Activated T-cell treated with anti-CD3 and anti-CD28 coated beads, Interleukin-2, amount 50 U/mL, for 48 hours (primary cell): ENCODE data around the gene SERPINA5.
A peak's percentile ranks its signal among the peaks of the same experiment; 100 is the strongest.

Experiments used
- DNase-seq, 2 experiments: peaks; one replicate each; pipeline ENCODE4 v3.0.0-alpha.2; 2020

The SERPINA5 gene, protein sequence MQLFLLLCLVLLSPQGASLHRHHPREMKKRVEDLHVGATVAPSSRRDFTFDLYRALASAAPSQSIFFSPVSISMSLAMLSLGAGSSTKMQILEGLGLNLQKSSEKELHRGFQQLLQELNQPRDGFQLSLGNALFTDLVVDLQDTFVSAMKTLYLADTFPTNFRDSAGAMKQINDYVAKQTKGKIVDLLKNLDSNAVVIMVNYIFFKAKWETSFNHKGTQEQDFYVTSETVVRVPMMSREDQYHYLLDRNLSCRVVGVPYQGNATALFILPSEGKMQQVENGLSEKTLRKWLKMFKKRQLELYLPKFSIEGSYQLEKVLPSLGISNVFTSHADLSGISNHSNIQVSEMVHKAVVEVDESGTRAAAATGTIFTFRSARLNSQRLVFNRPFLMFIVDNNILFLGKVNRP

GRCh38 chr14:94581127-94581999, at the start of gene SERPINA5:
Gene SERPINA5, plus strand, starts transcription at chr14:94581426. Its CDS starts 5,937 bp downstream, at chr14:94587363.
- no peak for DNase-seq

GRCh38 chr14:94532447-94532846, 48.8 kb upstream of the SERPINA5 start:
- no peak for DNase-seq

DNA sequence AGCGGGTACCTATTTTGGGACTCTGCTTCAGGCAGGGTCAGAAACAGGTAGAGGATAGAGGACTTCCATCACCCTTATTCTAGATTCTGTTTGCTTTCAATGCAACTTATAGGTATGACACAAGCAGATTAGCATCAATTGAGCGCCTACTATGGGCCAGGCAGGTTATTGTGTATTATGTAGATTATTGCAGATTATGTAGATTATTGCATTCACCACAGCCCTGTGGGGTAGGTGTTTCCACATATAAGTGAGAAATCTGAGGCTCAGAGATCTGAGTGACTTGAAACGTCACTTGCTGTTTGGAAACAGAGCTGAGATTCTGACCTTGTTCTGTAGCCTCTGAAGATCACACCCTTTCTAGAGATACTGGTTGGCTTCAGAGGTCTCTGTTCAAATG, 45.7 kb upstream of the SERPINA5 start:
- DNase-seq = no peak

GRCh38 chr14:94536836-94537235, 44.4 kb upstream of the SERPINA5 start:
- DNase-seq = no peak

- DNase-seq = no peak
Observed at GRCh38 chr14:94538070-94538740, 43.0 kb upstream of the SERPINA5 start.

DNA sequence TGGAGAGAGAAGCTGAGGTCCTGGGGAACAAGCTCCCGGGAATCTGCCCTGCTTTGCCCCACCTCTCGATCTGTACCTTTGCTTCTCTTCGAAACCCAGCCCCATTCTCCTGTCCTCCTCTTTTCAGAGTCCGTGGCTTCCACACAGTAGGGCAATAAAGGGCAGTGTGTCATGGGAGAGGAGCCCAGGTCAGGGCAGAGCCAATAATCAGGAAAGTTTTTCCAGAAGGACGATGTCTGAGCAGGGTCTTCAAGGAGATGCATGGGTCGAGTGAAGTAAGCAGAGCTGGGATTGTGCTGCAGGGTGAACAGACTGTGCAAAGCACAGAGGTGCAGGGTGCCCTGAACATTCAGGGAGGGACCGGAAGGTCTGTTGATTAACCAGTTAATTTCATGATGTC, 42.0 kb upstream of the SERPINA5 start:
- no peak for DNase-seq

- DNase-seq = no peak
Observed at GRCh38 chr14:94540031-94540794, 41.0 kb upstream of the SERPINA5 start.

DNA sequence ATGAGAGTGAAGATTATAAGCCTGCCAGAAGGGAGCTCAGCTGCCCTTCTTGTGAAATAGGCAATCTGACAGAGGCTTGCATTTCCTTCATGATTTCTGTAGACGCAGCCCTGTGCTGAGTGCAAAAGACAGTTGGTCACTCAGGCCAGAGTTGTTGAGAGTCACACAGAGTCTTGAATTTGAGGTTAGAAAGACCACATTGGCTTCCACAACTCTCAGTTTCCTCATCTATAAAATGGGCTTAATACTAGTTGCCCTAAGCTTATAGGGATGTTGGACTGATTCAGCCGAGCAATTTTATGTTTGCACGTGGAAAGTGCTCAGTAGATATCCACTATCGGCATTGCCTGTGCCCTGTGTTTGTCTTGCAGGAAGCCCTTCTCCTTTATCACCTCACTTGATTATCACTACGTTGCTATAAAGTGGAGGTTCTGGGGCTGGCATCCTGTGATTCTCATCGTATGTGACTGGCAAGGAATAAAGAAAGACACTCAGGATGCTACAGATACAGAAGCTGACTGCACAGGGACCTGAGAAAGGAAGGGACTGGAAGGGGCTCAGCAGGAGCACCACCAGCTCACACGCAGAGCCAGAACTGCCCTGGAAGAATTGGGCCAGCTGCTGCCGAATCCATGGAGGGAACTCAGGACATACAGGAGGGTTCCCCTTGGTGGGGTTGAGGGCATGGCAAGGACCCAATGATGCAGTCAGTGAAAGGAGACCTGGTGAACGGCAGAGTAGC, 39.8 kb upstream of the SERPINA5 start:
- DNase-seq = no peak

- no peak for DNase-seq
Observed at GRCh38 chr14:94542111-94542810, 39.0 kb upstream of the SERPINA5 start.

DNA sequence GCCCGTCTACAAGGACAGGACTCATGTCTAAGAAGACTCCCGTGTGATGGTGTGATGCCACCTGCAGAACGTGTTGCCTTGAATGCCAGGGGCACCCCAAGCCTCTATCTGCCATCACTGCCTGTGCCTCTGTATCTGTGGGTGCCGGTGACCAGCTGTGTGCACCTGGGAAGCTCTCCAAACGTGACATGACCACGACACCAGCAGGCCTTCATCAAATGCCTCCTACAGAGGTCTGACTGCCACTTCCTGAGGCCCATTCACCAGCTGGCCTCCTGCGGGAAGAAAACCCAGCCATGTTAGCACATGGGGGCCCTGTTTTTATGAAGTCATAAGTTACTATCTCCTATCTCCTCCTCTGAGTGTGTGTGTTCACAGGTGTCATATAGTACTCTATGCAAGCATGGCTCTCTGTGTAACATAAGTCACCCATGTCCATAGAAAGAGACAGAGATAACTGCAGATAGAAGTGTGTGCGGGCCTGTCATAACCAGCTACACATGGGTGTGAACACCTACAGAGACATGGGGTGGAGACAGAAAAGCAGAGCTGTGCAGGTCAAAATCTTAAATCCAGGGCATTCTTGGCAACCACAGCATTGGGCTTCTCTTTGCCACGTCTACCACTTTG, 38.3 kb upstream of the SERPINA5 start:
- no peak for DNase-seq

GRCh38 chr14:94543449-94544124, 37.6 kb upstream of the SERPINA5 start:
- DNase-seq = no peak

DNA sequence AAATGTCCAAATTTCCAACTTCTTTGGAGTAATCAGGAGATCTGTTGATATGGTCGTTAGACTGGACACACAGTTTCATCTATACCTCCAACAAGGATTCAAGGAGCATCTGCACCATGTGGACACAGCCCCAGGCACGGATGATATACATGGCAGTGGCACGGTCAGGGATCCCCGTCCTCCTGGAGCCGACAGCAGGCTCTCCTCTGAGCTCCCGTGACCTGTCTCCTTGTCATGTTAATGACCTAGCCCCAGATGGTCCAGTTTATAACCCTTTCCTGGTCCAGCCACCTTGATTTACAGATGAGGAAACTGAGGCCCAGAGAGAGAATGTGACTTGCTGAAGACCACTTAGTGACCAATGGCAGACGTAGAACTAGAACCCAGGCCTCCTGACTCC, 36.5 kb upstream of the SERPINA5 start:
- no peak for DNase-seq

- no peak for DNase-seq
Observed at GRCh38 chr14:94545131-94545841, 35.9 kb upstream of the SERPINA5 start.

GRCh38 chr14:94547151-94547680, 34.0 kb upstream of the SERPINA5 start:
- no peak for DNase-seq

DNA sequence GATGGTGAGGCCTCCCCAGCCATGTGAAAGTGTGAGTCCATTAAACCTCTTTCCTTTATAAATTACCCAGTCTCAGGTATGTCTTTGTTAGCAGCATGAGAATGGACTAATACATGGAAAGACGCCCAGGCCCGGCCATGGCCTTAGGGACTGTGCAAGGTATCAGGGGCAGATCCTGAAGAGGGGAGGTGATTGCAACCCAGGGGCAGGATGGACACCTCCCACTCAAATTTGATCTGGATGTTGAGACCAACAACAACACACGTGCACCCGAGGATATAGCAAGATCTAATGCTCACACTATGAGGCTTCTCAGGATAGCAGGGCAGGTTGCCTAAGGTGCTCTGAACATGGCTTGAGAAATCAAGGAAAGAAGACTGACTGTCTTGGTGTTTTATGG, 33.5 kb upstream of the SERPINA5 start:
- DNase-seq = no peak

- DNase-seq = no peak
Observed at GRCh38 chr14:94548131-94548998, 32.9 kb upstream of the SERPINA5 start.

- DNase-seq = peak; percentile 76 to 77
Observed at GRCh38 chr14:94548999-94549985, 31.9 kb upstream of the SERPINA5 start.
